Heart left ventricle (tissue), 16 donors: ENCODE measurements around the gene WDR7. TPM values are rescaled to one million over a fixed set of nuclear protein-coding genes. Genes with fewer than 3 reads are reported as not detected.

Experiments
- ATAC-seq, 4 donors: fragments of 200-7000 bp; cut with Tn5 transposase; one replicate each; pipeline ENCODE4 v1.9.1; 2020 to 2022; ENCODE audit warnings: moderate library complexity in 4 of 4, mild to moderate bottlenecking in 3 of 4, moderate number of reproducible peaks in 1 of 4
- DNase-seq, 5 donors: peaks; one replicate each; pipeline ENCODE4 v3.0.0-alpha.2; 2020
- H3K27ac ChIP-seq, 12 donors: fragments of 200-600 bp; sonication (generic) in 4 of 12; one replicate each; pipeline versions ENCODE4 v1.5.0 to v1.8.0; 2016 to 2022; ENCODE audit warnings: mild to moderate bottlenecking in 2 of 12
- H3K27me3 ChIP-seq, 9 donors: fragments of 200-600 bp; sonication (generic) in 2 of 9; one replicate each; pipeline versions ENCODE4 v1.5.1 to v1.8.0; 2016 to 2022; ENCODE audit warnings: mild to moderate bottlenecking in 3 of 9
- H3K36me3 ChIP-seq, 9 donors: fragments of 200-600 bp; sonication (generic) in 2 of 9; one replicate each; pipeline versions ENCODE4 v1.5.0 to v1.8.0; 2018 to 2022; ENCODE audit warnings: mild to moderate bottlenecking in 2 of 9
- H3K4me1 ChIP-seq, 12 donors: fragments of 200-600 bp; sonication (generic) in 4 of 12; one replicate each; pipeline versions ENCODE4 v1.5.0 to v1.8.0; 2016 to 2022; ENCODE audit warnings: mild to moderate bottlenecking in 3 of 12
- H3K4me3 ChIP-seq, 12 donors: fragments of 200-600 bp; sonication (generic) in 4 of 12; one replicate each; pipeline versions ENCODE4 v1.5.0 to v1.8.0; 2017 to 2022; ENCODE audit warnings: mild to moderate bottlenecking in 9 of 12, moderate library complexity in 4 of 12
- H3K9me3 ChIP-seq, 12 donors: fragments of 200-600 bp; sonication (generic) in 4 of 12; one replicate each; pipeline versions ENCODE4 v1.5.0 to v1.8.0; 2016 to 2022; ENCODE audit warnings: mild to moderate bottlenecking in 1 of 12
- POLR2A ChIP-seq, 2 donors: fragments of 450-650 bp; IDR thresholded peaks; one replicate each; pipeline ENCODE4 v1.6.1; 2017; ENCODE audit warnings: antibody characterized with exemption in 2 of 2, mild to moderate bottlenecking in 2 of 2, moderate library complexity in 2 of 2
- WGBS, 4 donors: extraction: QIAGEN DNeasy Blood & Tissue Kit in 2 of 4; methylation state at CpG; one replicate each; pipeline versions ENCODE4 v1.1.5 to v1.1.7; 2013 to 2018; 5-methylcytosine and 5-hydroxymethylcytosine counted together
- intact Hi-C, 10 donors: fragments of 100-400 bp; cut with DNase I; formaldehyde crosslinking; loops; one replicate each; pipeline versions ENCODE4 v1.11.1 to v1.14.2; 2022
- polyA plus RNA-seq, 2 donors: library from polyadenylated mRNA; stranded (reverse); fragments of 200-250 nt; gene quantifications; one replicate each; pipeline ENCODE4 v1.2.3, GENCODE V29; 2013
- total RNA-seq, 9 donors: library from RNA; depleted of rRNA in 2 of 9; stranded (reverse); fragments of >200 nt in 2 of 9; fragmentation: NEBNext Ultra II Directional in 3 of 9; extraction: Animal tissue kit (Norgen Biotek cat#: 25700) in 3 of 9; gene quantifications; one replicate each; pipeline versions ENCODE4 v1.1.0 to v1.2.4, GENCODE V29; 2016 to 2023
- TF ChIP-seq, protein P1 (sequence below), 12 donors: fragments of 200-600 bp; sonication (generic) in 4 of 12; IDR thresholded peaks; one replicate each; pipeline versions ENCODE4 v1.5.0 to v1.8.0; 2018 to 2022; ENCODE audit warnings: antibody characterized with exemption in 12 of 12, mild to moderate bottlenecking in 5 of 12
- donor health status: ischemic (EF 13 %, LVEDD 7.1; RV severe dilation, severe dysfunction).
- donor health status: healthy with polysubstance abuse.
- donor health status: DM: no; HTN: yes; CAD: no.
- donor health status: DM: no; HTN: no; CAD: no.
- donor health status: ischemic (EF 25% LVEDD 6.9; RV normal size, moderate dysfunction).
- donor health status: ischemic (EF 25% LVEDD 5.7; RV mildly dilated, moderate dysfunction).
- donor health status: healthy.
- donor health status: DM: yes; HTN: yes; CAD: no.
- donor health status: ischemic (EF 35%, LVEDD 5.7; RV mildly dilated, moderate dysfunction).
- donor health status: nonischemic (EF 11% LVEDD 7.7; RV severe dilation, severe dysfunction).
- donor health status: DM: yes; HTN: yes; CAD: no.
- donor health status: PGD.
- donor health status: ischemic (EF 29% LVEDD 5.4; RV normal size, mild dysfunction).
- donor health status: nonischemic (EF 23%, LVEDD 6.1; RV moderate dilation, normal function).

WDR7 gene
- total and polyA plus RNA-seq, 11 donors, result 4.3 to 33.6 (median 26.6) TPM

DNA sequence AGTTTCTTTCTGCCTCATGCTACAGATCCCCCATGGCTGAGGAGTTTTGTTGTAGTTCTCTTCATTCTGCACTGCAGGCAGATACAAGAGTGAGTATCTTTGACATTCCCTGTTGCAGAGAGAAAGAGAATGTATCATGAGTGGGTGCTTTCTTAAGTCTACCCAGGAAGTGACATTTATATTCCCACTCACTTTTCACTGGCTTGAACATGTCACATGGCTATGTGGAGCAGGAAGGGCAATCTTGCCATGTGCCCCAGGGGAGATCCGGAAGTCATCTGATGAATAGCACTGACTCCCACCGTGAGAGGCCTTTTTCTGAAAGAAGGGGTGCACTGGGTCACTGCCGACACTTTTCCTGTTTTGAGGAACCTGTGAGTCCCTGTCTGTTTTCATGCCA is 429.3 kb downstream of the WDR7 start:
- no peak for DNase-seq
- Histone ChIP-seq H3K4me1 (peaks cover 0 to 5% (median 0%) of the 10 kb centered on the region in 12 donors), H3K4me3 (no peak overlapping the region), H3K27me3 (peaks cover 0 to 15% (median 0%) of the 10 kb centered on the region in 9 donors), H3K36me3 (no peaks in the 10 kb centered on the region), H3K9me3 (peaks cover 0 to 3% (median 0%) of the 10 kb centered on the region in 12 donors), H3K27ac (no peak overlapping the region)
- intact Hi-C loops, result no loop called here
- 67 to 88% (median 75%) methylated on average over 2 to 3 of the region's 3 CpGs for WGBS, 4 donors
- TF ChIP-seq, protein P1, sequence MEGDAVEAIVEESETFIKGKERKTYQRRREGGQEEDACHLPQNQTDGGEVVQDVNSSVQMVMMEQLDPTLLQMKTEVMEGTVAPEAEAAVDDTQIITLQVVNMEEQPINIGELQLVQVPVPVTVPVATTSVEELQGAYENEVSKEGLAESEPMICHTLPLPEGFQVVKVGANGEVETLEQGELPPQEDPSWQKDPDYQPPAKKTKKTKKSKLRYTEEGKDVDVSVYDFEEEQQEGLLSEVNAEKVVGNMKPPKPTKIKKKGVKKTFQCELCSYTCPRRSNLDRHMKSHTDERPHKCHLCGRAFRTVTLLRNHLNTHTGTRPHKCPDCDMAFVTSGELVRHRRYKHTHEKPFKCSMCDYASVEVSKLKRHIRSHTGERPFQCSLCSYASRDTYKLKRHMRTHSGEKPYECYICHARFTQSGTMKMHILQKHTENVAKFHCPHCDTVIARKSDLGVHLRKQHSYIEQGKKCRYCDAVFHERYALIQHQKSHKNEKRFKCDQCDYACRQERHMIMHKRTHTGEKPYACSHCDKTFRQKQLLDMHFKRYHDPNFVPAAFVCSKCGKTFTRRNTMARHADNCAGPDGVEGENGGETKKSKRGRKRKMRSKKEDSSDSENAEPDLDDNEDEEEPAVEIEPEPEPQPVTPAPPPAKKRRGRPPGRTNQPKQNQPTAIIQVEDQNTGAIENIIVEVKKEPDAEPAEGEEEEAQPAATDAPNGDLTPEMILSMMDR (IDR thresholded peaks at IDR 0.05), result no peak
- no peak for TF ChIP-seq POLR2A (IDR thresholded peaks at IDR 0.05)
- ATAC-seq, result no peak

DNA sequence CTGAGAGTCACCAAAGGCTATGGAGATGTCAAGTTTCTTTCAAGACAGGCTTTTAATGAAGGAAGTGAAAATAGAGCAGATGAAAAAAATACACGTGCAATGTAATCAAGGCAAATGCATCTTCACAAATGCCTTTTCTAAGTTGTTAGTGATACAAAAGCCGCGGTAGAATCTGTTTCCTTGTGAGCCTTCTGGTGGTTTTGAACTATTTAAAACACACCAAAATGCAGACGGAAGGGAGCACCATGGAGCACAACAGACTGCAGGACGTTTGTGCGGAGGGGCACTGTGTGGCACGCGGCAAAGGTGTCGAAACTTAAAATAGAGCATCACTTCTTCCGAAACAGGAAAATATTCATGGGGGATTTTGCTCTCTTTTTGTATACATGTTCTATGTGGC is 430.7 kb downstream of the WDR7 start:
- 84 to 85% (median 85%) methylated on average over 10 of the region's 10 CpGs for WGBS, 4 donors
- peaks cover 0 to 5% (median 0%) of the 10 kb centered on the region in 12 donors for H3K4me1 ChIP-seq
- H3K4me3 ChIP-seq, result no peak overlapping the region
- peaks cover 0 to 3% (median 0%) of the 10 kb centered on the region in 12 donors for H3K9me3 ChIP-seq
- peaks cover 0 to 17% (median 0%) of the 10 kb centered on the region in 9 donors for H3K27me3 ChIP-seq
- intact Hi-C loops, result no loop called here
- DNase-seq, result no peak
- no peak overlapping the region for H3K27ac ChIP-seq
- H3K36me3 ChIP-seq, result no peaks in the 10 kb centered on the region
- ATAC-seq, result no peak
- TF ChIP-seq POLR2A (IDR thresholded peaks at IDR 0.05), result no peak
- TF ChIP-seq, protein P1 (IDR thresholded peaks at IDR 0.05), result no peak

DNA sequence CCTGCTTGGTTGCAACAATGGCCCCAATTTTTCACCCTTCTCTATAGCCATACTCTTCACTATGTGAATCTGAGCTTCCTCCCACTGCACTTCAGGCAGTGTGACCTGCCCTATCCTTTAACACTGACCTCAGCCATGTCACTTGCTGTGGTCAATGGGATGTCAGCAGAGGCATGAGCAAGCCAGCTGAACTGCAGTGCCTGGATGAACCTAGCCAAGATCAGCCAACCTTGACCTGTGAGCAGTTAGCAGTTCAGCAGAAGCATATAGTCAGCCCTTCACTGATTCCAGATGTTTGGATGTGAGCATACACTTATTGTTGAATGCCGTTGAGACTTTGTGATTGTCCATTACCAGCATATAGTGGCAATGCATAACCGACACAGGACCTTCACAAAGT is 432.3 kb downstream of the WDR7 start:
- Histone ChIP-seq H3K4me1 (peaks cover 0 to 5% (median 0%) of the 10 kb centered on the region in 12 donors), H3K27ac (no peak overlapping the region), H3K27me3 (peaks cover 0 to 24% (median 0%) of the 10 kb centered on the region in 9 donors), H3K4me3 (no peak overlapping the region), H3K36me3 (no peaks in the 10 kb centered on the region), H3K9me3 (peaks cover 0 to 3% (median 0%) of the 10 kb centered on the region in 12 donors)
- TF ChIP-seq, protein P1 (IDR thresholded peaks at IDR 0.05), result no peak
- no peak for TF ChIP-seq POLR2A (IDR thresholded peaks at IDR 0.05)
- intact Hi-C loops, result no loop called here
- ATAC-seq, result no peak
- 94 to 98% (median 95%) methylated on average over 2 of the region's 2 CpGs for WGBS, 4 donors
- DNase-seq, result no peak

DNA sequence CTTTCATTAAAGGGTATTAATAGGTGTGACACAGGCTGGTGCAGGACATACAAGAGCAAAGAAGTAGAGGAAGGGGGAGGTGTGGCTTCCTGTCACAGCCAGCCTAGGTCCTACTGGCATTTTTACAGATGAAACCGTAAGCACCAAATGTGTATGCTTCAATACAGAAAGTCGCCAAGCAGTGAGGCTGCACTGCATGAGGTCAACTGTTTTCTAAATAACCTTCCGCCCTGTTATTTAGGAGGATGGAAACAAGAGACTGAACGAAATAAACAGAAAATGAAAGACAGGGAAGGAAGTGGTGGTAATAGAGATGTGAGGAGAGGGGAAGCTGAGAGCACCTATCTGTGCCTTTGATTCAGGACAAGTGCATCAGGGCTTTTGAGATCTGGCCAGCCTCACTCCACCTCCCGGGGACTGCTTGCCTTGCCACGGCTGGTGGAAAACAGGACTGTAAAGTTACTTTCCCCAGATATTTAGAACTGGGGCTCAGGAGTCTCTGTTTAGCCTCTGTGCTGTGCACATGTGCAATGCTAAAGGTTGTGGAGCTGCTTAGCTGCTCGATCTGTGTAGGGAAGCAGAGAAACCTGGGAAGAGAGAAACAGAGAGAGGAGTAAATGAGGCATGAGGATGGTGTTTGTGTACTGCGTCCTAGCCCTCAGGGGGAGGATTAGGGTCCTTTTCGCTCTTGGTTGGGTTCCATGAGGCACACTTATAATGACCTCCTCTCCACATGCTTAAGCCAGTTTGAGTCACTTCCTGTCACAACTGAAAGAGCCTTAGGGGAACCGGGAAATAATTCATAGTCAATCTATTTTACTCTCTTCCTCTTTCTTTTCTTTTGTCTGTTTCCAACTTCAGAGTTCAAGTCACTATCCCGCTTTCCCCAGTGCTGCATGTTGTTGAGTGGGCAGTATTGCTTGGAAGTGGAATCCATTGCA is 433.4 kb downstream of the WDR7 start:
- WGBS, 4 donors, result 61 to 67% (median 63%) methylated on average over 11 of the region's 11 CpGs
- peaks cover 0 to 21% (median 0%) of the 10 kb centered on the region in 9 donors for H3K27me3 ChIP-seq

More for the DNA sequence above, 433.4 kb downstream of the WDR7 start:
- Histone ChIP-seq H3K4me3 (no peak overlapping the region), H3K4me1 (peaks cover 0 to 5% (median 0%) of the 10 kb centered on the region in 12 donors), H3K27ac (no peak overlapping the region), H3K36me3 (no peaks in the 10 kb centered on the region), H3K9me3 (peaks cover 0 to 3% (median 0%) of the 10 kb centered on the region in 12 donors)
- TF ChIP-seq, protein P1 (IDR thresholded peaks at IDR 0.05), result no peak
- TF ChIP-seq POLR2A (IDR thresholded peaks at IDR 0.05), result no peak
- intact Hi-C loops, result no loop called here
- ATAC-seq, result no peak
- DNase-seq, result no peak
